H1 (cell line): ENCODE measurements around the gene ZBTB48.

Source experiments
- ATF3 ChIP-seq: IDR thresholded peaks from 2 replicates; pipeline ENCODE4 v1.6.1; 2011; ENCODE audit warnings: low read depth, mild to moderate bottlenecking, low read length; ENCODE audit not compliant: insufficient read depth
- CTCF ChIP-seq, 3 experiments: IDR thresholded peaks; 1 replicate in 2 of 3; 2 replicates in 1 of 3; pipeline versions ENCODE4 v1.5.1 to v1.6.1; 2011; ENCODE audit warnings: low read length in 3 of 3, mild to moderate bottlenecking in 3 of 3, inconsistent platforms in 2 of 3, low read depth in 1 of 3, moderate library complexity in 1 of 3; ENCODE audit not compliant: insufficient read depth in 1 of 3; ENCODE audit errors: control extremely low read depth in 1 of 3
- JUN ChIP-seq: IDR thresholded peaks from 2 replicates; pipeline ENCODE4 v1.6.1; 2011; ENCODE audit warnings: low read depth, mild to moderate bottlenecking, improper control_type of control experiment, low read length
- POLR2A ChIP-seq, 2 experiments: IDR thresholded peaks; 1 replicate in 1 of 2; 2 replicates in 1 of 2; pipeline ENCODE4 v1.6.1; 2011; ENCODE audit warnings: low read depth in 2 of 2, low read length in 2 of 2, mild to moderate bottlenecking in 2 of 2; ENCODE audit errors: control extremely low read depth in 1 of 2
- POLR2AphosphoS5 ChIP-seq: IDR thresholded peaks from 2 replicates; pipeline ENCODE4 v1.6.1; 2011; ENCODE audit warnings: low read depth, low read length
- SIN3A ChIP-seq, 2 experiments: IDR thresholded peaks in 1 of 2; conservative IDR thresholded peaks in 1 of 2; 2 replicates each; pipeline ENCODE4 v1.6.1; 2011 to 2012; ENCODE audit warnings: low read length in 2 of 2, improper control_type of control experiment in 1 of 2, low read depth in 1 of 2, mild to moderate bottlenecking in 1 of 2
- TAF1 ChIP-seq: IDR thresholded peaks from 2 replicates; pipeline ENCODE4 v1.6.1; 2011; ENCODE audit warnings: mild to moderate bottlenecking, low read depth, low read length
- TBP ChIP-seq: IDR thresholded peaks from 2 replicates; pipeline ENCODE4 v1.6.1; 2011; ENCODE audit warnings: low read depth, low read length, improper control_type of control experiment
- TEAD4 ChIP-seq: IDR thresholded peaks from 2 replicates; pipeline ENCODE4 v1.6.1; 2012; ENCODE audit warnings: low read depth, low read length, inconsistent platforms, mixed read lengths

GRCh38 chr1:6590046-6590445 lies 10.3 kb downstream of the ZBTB48 start:
- no peak for TF ChIP-seq SIN3A (conservative IDR thresholded peaks at IDR 0.05 in 1 of 2, IDR thresholded peaks at IDR 0.05 in 1 of 2; ENCODE audit: low read depth in 1 of 2, low read length in 2 of 2)
- TF ChIP-seq ATF3, result no peak
- no peak for TF ChIP-seq TAF1
- TF ChIP-seq POLR2AphosphoS5, result no peak
- TF ChIP-seq JUN, result no peak
- no peak for TF ChIP-seq CTCF (IDR thresholded peaks at IDR 0.05; ENCODE audit: control extremely low read depth in 1 of 3, insufficient read depth in 1 of 3, low read depth in 1 of 3, low read length in 3 of 3)
- no peak for TF ChIP-seq TBP
- peak in 1 of 2 experiments; percentile 15; a peak in 1 of 3 replicates for TF ChIP-seq POLR2A (IDR thresholded peaks at IDR 0.05; ENCODE audit: control extremely low read depth in 1 of 2, low read depth in 2 of 2, low read length in 2 of 2)
- no peak for TF ChIP-seq TEAD4
